ENCODE results near the gene OSBPL5.

The OSBPL5 gene

GRCh38 chr11:3123761-3124733 is 41.1 kb downstream of the OSBPL5 start:
- no peaks in the 10 kb centered on the region; the same call in 1 of the 2 replicates for H3K9me3 ChIP-seq (ENCODE audit: insufficient read depth, low read length)
- DNase-seq (ENCODE audit: low read depth, low spot score) = no peak
- H3K4me1 ChIP-seq (ENCODE audit: insufficient read depth, insufficient read length) = peaks cover 4% of the 10 kb centered on the region
- H3K4me3 ChIP-seq (ENCODE audit: insufficient read length, low read depth) = no peak overlapping the region
- no peak for TF ChIP-seq YY1 (IDR thresholded peaks at IDR 0.05; ENCODE audit: insufficient read depth, insufficient read length)
- TF ChIP-seq ZNF274 (IDR thresholded peaks at IDR 0.05; ENCODE audit: low read depth, low read length) = no peak
- no peak for TF ChIP-seq SUZ12 (IDR thresholded peaks at IDR 0.05; ENCODE audit: extremely low read depth, insufficient read depth, insufficient read length)
- H3K27me3 ChIP-seq (ENCODE audit: insufficient read depth, insufficient read length) = no peaks in the 10 kb centered on the region
- H3K9ac ChIP-seq (ENCODE audit: insufficient read length, low read depth) = no peak overlapping the region
- peaks cover 86% of the 10 kb centered on the region for H3K36me3 ChIP-seq (ENCODE audit: insufficient read depth, insufficient read length, low read length)

DNA sequence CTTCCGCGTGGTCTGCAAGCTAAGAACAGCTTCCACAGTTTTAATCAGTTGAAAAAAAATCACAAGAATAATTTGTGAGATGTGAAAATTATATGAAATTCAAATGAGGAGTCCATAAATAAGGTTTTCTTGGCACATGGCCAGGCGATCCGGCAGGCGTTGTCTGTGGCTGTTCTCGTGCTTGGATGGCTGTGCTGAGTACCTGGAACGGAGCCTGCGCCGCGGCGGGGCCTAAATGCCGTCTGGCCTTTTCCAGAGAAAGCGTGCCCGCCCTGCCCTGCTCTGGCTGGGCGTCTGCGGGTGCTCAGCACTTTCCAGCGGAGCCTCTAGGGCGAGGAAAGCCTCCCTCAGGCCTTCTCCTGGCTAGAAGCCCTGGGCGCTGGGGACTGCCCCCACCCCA is 41.8 kb downstream of the OSBPL5 start:
- no peak overlapping the region for H3K4me3 ChIP-seq (ENCODE audit: insufficient read length, low read depth)
- no peaks in the 10 kb centered on the region for H3K27me3 ChIP-seq (ENCODE audit: insufficient read depth, insufficient read length)
- H3K36me3 ChIP-seq (ENCODE audit: insufficient read depth, insufficient read length, low read length) = peaks cover 85% of the 10 kb centered on the region
- peaks cover 4% of the 10 kb centered on the region for H3K4me1 ChIP-seq (ENCODE audit: insufficient read depth, insufficient read length)
- no peak for DNase-seq (ENCODE audit: low read depth, low spot score)
- no peak for TF ChIP-seq SUZ12 (IDR thresholded peaks at IDR 0.05; ENCODE audit: extremely low read depth, insufficient read depth, insufficient read length)
- no peak for TF ChIP-seq YY1 (IDR thresholded peaks at IDR 0.05; ENCODE audit: insufficient read depth, insufficient read length)
- TF ChIP-seq ZNF274 (IDR thresholded peaks at IDR 0.05; ENCODE audit: low read depth, low read length) = no peak
- H3K9me3 ChIP-seq (ENCODE audit: insufficient read depth, low read length) = no peaks in the 10 kb centered on the region; the same call in 1 of the 2 replicates
- no peak overlapping the region for H3K9ac ChIP-seq (ENCODE audit: insufficient read length, low read depth)

GRCh38 chr11:3122775-3123201 is 42.3 kb downstream of the OSBPL5 start:
- no peak overlapping the region for H3K9ac ChIP-seq (ENCODE audit: insufficient read length, low read depth)
- no peaks in the 10 kb centered on the region for H3K27me3 ChIP-seq (ENCODE audit: insufficient read depth, insufficient read length)

DNA sequence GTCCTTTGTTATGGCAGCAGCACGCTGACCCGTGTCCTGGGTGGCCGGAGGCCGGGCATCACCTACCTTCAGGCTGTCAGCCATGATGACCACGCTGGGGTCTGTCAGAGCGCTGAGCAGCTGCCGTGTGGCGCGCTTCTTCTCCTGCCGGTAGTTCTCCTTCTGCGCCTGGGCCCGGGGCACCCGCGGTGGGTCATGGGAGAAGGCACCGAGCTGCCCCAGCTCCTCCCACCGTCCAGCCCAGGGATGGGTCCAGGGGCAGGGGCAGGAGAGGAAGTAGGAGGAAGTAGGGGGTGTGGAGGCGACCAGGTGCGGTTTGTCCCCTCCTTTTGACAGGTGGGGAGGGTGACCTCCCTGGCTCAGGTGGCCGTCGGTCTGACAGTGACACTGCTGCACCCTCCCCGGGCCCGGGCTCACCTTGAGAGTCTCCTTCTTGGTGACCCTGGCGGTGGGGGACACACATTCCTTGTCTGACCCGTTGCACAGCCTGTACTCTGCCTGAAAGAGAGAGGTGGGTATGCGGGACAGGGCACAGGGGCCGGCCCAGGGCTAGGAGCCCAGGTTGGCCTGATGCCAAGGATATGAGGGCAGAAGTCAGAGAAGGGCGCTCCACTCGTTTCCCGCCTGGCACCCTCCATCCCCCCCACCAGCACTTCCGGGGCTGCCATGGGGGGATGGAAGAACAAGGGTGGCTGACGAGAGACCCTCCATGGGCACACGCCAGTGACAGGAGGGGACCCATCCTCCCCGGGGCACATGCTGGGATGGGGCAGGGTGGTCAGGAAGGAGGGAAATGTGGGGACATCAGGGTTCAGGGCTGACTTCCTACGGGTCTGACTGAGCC is 43.0 kb downstream of the OSBPL5 start:
- H3K36me3 ChIP-seq (ENCODE audit: insufficient read depth, insufficient read length, low read length) = peaks cover 80% of the 10 kb centered on the region
- no peaks in the 10 kb centered on the region for H3K27me3 ChIP-seq (ENCODE audit: insufficient read depth, insufficient read length)
- TF ChIP-seq SUZ12 (IDR thresholded peaks at IDR 0.05; ENCODE audit: extremely low read depth, insufficient read depth, insufficient read length) = no peak
- TF ChIP-seq YY1 (IDR thresholded peaks at IDR 0.05; ENCODE audit: insufficient read depth, insufficient read length) = no peak
- TF ChIP-seq ZNF274 (IDR thresholded peaks at IDR 0.05; ENCODE audit: low read depth, low read length) = no peak
- DNase-seq (ENCODE audit: low read depth, low spot score) = no peak
- peaks cover 1% of the 10 kb centered on the region for H3K4me1 ChIP-seq (ENCODE audit: insufficient read depth, insufficient read length)
- no peak overlapping the region for H3K4me3 ChIP-seq (ENCODE audit: insufficient read length, low read depth)
- H3K9me3 ChIP-seq (ENCODE audit: insufficient read depth, low read length) = peaks cover 11% of the 10 kb centered on the region
- no peak overlapping the region for H3K9ac ChIP-seq (ENCODE audit: insufficient read length, low read depth)

More at GRCh38 chr11:3122775-3123201, 42.3 kb downstream of the OSBPL5 start:
- no peak for DNase-seq (ENCODE audit: low read depth, low spot score)
- Histone ChIP-seq H3K9me3 (ENCODE audit: insufficient read depth, low read length) (peaks cover 5% of the 10 kb centered on the region; the same call in 1 of the 2 replicates), H3K36me3 (ENCODE audit: insufficient read depth, insufficient read length, low read length) (peaks cover 85% of the 10 kb centered on the region), H3K4me1 (ENCODE audit: insufficient read depth, insufficient read length) (peaks cover 4% of the 10 kb centered on the region), H3K4me3 (ENCODE audit: insufficient read length, low read depth) (no peak overlapping the region)
- TF ChIP-seq ZNF274 (IDR thresholded peaks at IDR 0.05; ENCODE audit: low read depth, low read length) = no peak
- no peak for TF ChIP-seq SUZ12 (IDR thresholded peaks at IDR 0.05; ENCODE audit: extremely low read depth, insufficient read depth, insufficient read length)
- no peak for TF ChIP-seq YY1 (IDR thresholded peaks at IDR 0.05; ENCODE audit: insufficient read depth, insufficient read length)

GRCh38 chr11:3121416-3121815 is 43.7 kb downstream of the OSBPL5 start:
- no peak for TF ChIP-seq SUZ12 (IDR thresholded peaks at IDR 0.05; ENCODE audit: extremely low read depth, insufficient read depth, insufficient read length)
- H3K4me1 ChIP-seq (ENCODE audit: insufficient read depth, insufficient read length) = no peaks in the 10 kb centered on the region
- H3K4me3 ChIP-seq (ENCODE audit: insufficient read length, low read depth) = no peak overlapping the region
- no peak overlapping the region for H3K9ac ChIP-seq (ENCODE audit: insufficient read length, low read depth)
- peaks cover 18% of the 10 kb centered on the region for H3K9me3 ChIP-seq (ENCODE audit: insufficient read depth, low read length)
- no peaks in the 10 kb centered on the region for H3K27me3 ChIP-seq (ENCODE audit: insufficient read depth, insufficient read length)
- peaks cover 73% of the 10 kb centered on the region for H3K36me3 ChIP-seq (ENCODE audit: insufficient read depth, insufficient read length, low read length)
- DNase-seq (ENCODE audit: low read depth, low spot score) = no peak

DNA sequence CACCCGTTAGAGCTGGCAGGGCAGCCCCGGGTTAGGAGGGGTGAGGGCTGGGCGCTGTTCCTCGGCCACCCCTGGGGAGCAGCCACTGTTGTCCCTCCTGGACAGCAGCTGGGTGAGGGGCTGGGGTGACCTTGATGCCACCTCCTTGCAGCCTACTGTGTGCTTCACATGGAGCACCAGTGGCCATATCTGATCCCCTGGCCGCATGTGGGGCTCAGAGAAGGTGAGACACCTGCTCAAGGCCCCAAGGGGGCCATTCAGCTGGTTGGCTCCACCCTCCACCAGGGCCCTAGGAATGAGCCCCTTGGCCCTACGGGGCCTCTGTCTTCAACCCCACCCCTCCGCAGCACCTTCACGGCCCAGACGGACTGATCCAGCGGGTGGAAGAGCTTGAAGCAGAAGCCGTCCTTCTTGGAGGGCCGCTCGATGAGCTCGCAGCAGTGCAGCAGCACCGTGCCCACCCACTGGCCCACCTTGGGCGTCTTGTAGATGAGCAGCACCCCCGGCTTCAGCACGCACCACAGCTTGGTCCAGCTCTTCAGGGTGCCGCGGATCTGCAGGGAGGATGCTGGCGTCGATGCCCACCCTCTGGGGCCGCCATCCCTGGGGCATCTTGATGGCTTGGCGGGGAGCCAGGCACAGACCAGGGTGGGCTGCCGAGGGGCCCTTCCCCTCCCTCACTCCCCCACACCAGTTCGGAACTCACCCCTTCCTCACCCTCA is 44.9 kb downstream of the OSBPL5 start:
- no peak for TF ChIP-seq SUZ12 (IDR thresholded peaks at IDR 0.05; ENCODE audit: extremely low read depth, insufficient read depth, insufficient read length)
- no peak for TF ChIP-seq ZNF274 (IDR thresholded peaks at IDR 0.05; ENCODE audit: low read depth, low read length)
- no peak for TF ChIP-seq YY1 (IDR thresholded peaks at IDR 0.05; ENCODE audit: insufficient read depth, insufficient read length)
- no peaks in the 10 kb centered on the region for H3K4me1 ChIP-seq (ENCODE audit: insufficient read depth, insufficient read length)
- H3K36me3 ChIP-seq (ENCODE audit: insufficient read depth, insufficient read length, low read length) = peaks cover 70% of the 10 kb centered on the region
- H3K27me3 ChIP-seq (ENCODE audit: insufficient read depth, insufficient read length) = no peaks in the 10 kb centered on the region
- H3K4me3 ChIP-seq (ENCODE audit: insufficient read length, low read depth) = no peak overlapping the region
- H3K9me3 ChIP-seq (ENCODE audit: insufficient read depth, low read length) = peaks cover 30% of the 10 kb centered on the region
- no peak overlapping the region for H3K9ac ChIP-seq (ENCODE audit: insufficient read length, low read depth)
- no peak for DNase-seq (ENCODE audit: low read depth, low spot score)
